Nephron progenitor cell (in vitro differentiated cells): ENCODE data around the gene ABHD17C.

Experiments
- DNase-seq: peaks from one replicate; pipeline ENCODE4 v3.0.0; 2021
- H3K27ac Mint-ChIP-seq: 2 replicates; pipeline ENCODE4 v1.8.0; 2021; ENCODE audit warnings: mild to moderate bottlenecking, moderate library complexity, mixed read lengths
- H3K27me3 Mint-ChIP-seq: 2 replicates; pipeline ENCODE4 v1.8.0; 2021; ENCODE audit warnings: mild to moderate bottlenecking, low read depth, mixed read lengths; ENCODE audit not compliant: poor library complexity
- H3K36me3 Mint-ChIP-seq: 2 replicates; pipeline ENCODE4 v1.8.0; 2021; ENCODE audit warnings: low read depth, mixed read lengths
- H3K4me1 Mint-ChIP-seq: 2 replicates; pipeline ENCODE4 v1.8.0; 2021; ENCODE audit warnings: mixed read lengths
- H3K4me3 Mint-ChIP-seq: 2 replicates; pipeline ENCODE4 v1.8.0; 2021; ENCODE audit warnings: mild to moderate bottlenecking, moderate library complexity, mixed read lengths
- H3K9me3 Mint-ChIP-seq: 2 replicates; pipeline ENCODE4 v1.8.0; 2021; ENCODE audit warnings: mild to moderate bottlenecking, moderate library complexity, mixed read lengths
- CTCF ChIP-seq: fragments of 200-600 bp; sonication (generic); IDR thresholded peaks from 2 replicates; pipeline ENCODE4 v1.5.0; 2021; ENCODE audit warnings: antibody characterized with exemption

ABHD17C gene

DNA sequence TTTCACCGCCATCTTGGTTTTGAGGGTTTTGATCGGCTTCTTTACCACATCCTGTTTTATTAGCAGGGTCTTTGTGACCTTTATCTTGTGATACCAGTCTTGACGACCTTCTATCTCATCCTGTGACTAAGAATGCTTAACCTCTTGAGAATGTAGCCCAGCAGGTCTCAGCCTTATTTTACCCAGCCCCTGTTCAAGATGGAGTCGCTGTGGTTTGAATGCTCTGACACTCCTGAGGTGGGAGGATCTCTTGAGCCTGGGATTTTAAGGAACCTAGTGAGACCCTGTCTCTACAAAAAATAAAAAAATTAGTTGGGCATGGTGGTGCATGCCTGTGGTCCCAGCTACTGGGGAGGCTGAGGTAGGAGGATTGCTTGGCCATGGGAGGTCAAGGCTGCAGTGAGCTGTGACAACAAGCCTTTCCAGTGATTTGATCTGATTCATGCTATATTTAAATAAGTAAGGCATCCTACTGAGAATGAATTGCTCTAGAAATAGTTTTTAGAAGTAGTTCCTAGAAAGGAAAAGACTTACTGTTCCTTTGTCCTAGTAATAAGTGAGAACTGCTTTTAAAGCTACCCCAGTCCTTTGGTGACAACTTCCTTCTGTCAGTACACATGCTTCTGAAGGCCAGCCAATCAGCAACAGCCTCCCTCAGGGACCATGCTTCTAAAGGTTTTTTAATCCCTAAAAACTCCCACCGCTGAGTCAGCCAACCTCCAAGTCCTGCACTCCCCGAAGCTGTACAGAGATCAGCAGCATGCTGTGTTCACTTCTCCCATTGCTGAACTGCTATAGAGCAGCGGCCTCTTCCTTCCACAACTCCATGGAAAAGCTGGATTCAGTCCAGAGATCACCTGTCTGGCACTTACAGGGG lies 75.0 kb downstream of the ABHD17C start:
- no peaks in the 10 kb centered on the region for H3K36me3 Mint-ChIP-seq
- H3K27me3 Mint-ChIP-seq, result no peaks in the 10 kb centered on the region
- no peak for DNase-seq
- no peak overlapping the region for H3K4me3 Mint-ChIP-seq
- TF ChIP-seq CTCF, result no peak
- no peaks in the 10 kb centered on the region for H3K9me3 Mint-ChIP-seq
- H3K27ac Mint-ChIP-seq, result no peak overlapping the region
- peaks cover 10% of the 10 kb centered on the region for H3K4me1 Mint-ChIP-seq

- no peak for TF ChIP-seq CTCF
- H3K36me3 Mint-ChIP-seq, result no peaks in the 10 kb centered on the region
- no peaks in the 10 kb centered on the region for H3K9me3 Mint-ChIP-seq
- no peak overlapping the region for H3K27ac Mint-ChIP-seq
- no peak overlapping the region for H3K4me3 Mint-ChIP-seq
- peaks cover 8% of the 10 kb centered on the region for H3K27me3 Mint-ChIP-seq
- peaks cover 37% of the 10 kb centered on the region for H3K4me1 Mint-ChIP-seq
- no peak for DNase-seq
Observed at GRCh38 chr15:80773122-80773551, 78.0 kb downstream of the ABHD17C start.

GRCh38 chr15:80773792-80774352 lies 78.8 kb downstream of the ABHD17C start:
- Mint-ChIP-seq H3K27me3 (peaks cover 8% of the 10 kb centered on the region), H3K4me3 (no peak overlapping the region), H3K9me3 (no peaks in the 10 kb centered on the region), H3K27ac (no peak overlapping the region), H3K4me1 (peaks cover 42% of the 10 kb centered on the region), H3K36me3 (no peaks in the 10 kb centered on the region)
- no peak for DNase-seq
- no peak for TF ChIP-seq CTCF

GRCh38 chr15:80774486-80774885 lies 79.4 kb downstream of the ABHD17C start:
- Mint-ChIP-seq H3K9me3 (no peaks in the 10 kb centered on the region), H3K27me3 (peaks cover 13% of the 10 kb centered on the region), H3K27ac (no peak overlapping the region), H3K4me3 (no peak overlapping the region), H3K36me3 (no peaks in the 10 kb centered on the region), H3K4me1 (peaks cover 43% of the 10 kb centered on the region)
- no peak for TF ChIP-seq CTCF
- DNase-seq, result no peak

- DNase-seq, result no peak
- Mint-ChIP-seq H3K36me3 (no peaks in the 10 kb centered on the region), H3K4me1 (peaks cover 52% of the 10 kb centered on the region), H3K9me3 (no peaks in the 10 kb centered on the region), H3K4me3 (no peak overlapping the region), H3K27me3 (peaks cover 22% of the 10 kb centered on the region), H3K27ac (no peak overlapping the region)
- TF ChIP-seq CTCF, result no peak
Observed at GRCh38 chr15:80775338-80775737, 80.2 kb downstream of the ABHD17C start.
